ENCODE results near the gene PPOX. TPM values are rescaled to one million over a fixed set of nuclear protein-coding genes. Genes with fewer than 3 reads are reported as not detected.

Gene PPOX
- polyA plus RNA-seq, 3 donors from 2014 or later, result 18.2 to 30.1 (median 21.9) TPM

DNA sequence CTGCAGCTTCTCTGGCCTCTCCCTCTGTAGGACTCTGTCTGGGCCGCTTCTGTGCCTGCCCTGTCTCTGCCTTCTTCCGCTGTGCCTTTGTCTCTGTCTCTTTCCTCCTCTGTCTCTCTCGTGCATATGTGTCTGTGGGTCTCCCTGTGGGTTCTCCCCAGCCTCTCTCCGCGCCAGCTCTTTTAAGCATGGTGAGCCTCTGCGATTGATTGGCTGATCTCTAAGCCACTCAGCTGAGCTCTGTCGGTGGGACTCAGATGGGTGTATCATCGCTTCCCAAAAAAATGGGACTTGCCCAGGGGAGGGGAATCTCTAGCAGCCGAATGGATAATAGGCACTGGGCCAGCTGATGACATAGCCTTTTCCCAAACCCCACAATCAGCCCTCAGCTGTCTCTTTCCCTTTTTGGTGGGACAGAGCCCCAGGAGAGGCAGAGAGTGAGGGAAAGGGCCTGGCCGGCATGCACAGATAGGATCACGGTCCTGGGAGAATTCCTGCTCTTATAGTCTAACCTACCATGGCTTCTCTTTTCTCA lies 32.7 kb downstream of the PPOX start, which contains the start of gene ADAMTS4:
ADAMTS4 (minus strand) TSS at position 158 of the 535 bp plus-strand sequence. CDS start 427 bp downstream, outside the sequence.
- H3K27ac Mint-ChIP-seq, result peak within 1 kb of the TSS in 3 of 6 donors; percentile 20 to 96 (median 41)
- H3K4me1 Mint-ChIP-seq, result peaks cover 63 to 75% of the 10 kb centered on the region in 2 donors
- DNase-seq, result no peak
- H3K27me3 Mint-ChIP-seq (ENCODE audit: low read depth in 3 of 3), result peaks cover 0 to 8% (median 5%) of the 10 kb centered on the region in 3 donors
- H3K36me3 Mint-ChIP-seq, result peaks cover 0 to 4% (median under 1%) of the 10 kb centered on the region in 3 donors
- peak within 1 kb of the TSS in 2 of 5 donors; percentile 5 to 44 for H3K4me3 Mint-ChIP-seq
- H3K9me3 Mint-ChIP-seq, result no peaks in the 10 kb centered on the region

DNA sequence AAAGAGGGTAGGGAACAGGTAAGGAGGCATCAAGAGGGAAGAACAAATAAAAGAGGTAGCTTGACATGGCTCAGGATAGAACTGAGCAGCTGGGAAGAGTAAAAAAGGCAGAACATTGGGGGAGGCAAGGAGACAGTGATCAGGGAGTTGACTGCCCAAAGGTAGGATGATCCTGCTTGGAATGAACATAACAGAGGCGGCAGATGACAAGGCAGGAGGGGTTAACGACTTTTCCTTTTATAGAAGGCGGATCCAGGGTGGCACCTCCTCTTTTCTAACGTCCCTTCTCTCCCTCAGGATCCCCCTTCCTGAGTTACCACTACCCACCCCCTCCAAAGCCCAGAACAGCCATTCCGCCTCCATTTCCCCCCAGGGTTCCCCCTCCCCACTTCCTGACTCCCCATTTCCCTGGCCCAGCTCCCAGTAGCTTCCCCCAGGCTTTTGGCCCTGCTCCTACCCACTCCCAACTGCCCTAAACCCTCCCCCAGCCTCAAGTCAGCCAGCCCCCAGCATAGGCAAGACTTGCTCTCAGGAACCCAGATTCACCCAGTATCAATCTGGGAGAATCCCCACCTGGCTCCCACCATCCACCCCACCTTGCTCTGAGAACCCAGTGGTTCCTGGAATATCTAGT lies 33.4 kb downstream of the PPOX start:
- peak overlapping the region in 4 of 6 donors; percentile 83 to 98 (median 96) for H3K27ac Mint-ChIP-seq
- H3K4me3 Mint-ChIP-seq, result peak overlapping the region in 2 of 5 donors; percentile 5 to 44
- no peaks in the 10 kb centered on the region for H3K9me3 Mint-ChIP-seq
- DNase-seq, result no peak
- H3K36me3 Mint-ChIP-seq, result peaks cover 6 to 10% (median 7%) of the 10 kb centered on the region in 3 donors
- H3K4me1 Mint-ChIP-seq, result peaks cover 63 to 76% of the 10 kb centered on the region in 2 donors
- H3K27me3 Mint-ChIP-seq (ENCODE audit: low read depth in 3 of 3), result peaks cover 0 to 8% (median 5%) of the 10 kb centered on the region in 3 donors

DNA sequence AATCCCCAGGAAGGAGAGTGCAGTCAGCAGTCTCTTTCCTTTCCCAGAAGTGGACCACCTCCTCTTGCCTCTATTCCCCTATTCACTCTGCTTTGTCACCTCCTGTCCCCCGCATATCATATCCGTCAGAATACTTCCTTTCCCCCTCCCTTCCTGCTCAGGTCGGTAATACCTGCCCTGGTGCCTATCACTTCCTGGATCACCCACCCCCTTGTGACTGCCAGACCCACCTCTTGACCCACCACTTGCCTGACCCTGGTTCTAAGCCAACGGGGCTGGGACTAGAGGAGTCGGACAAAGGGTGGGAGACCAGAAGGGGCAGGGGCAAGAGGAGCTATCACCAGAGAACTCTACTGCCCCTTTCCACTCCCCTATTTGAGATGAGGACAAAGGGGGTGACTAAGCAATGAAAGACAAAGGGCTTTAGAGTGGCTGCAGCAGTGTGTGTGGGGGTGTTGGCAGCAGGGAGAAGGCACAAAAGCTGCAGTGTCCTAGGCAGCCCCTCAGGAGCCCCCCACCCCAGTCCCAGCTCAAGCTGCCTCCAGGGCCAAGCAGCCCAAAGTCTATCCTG lies 34.3 kb downstream of the PPOX start:
- H3K4me3 Mint-ChIP-seq, result peak overlapping the region in 4 of 5 donors; percentile 3 to 94 (median 48)
- peaks cover 62 to 75% of the 10 kb centered on the region in 2 donors for H3K4me1 Mint-ChIP-seq
- H3K27ac Mint-ChIP-seq, result peak overlapping the region; percentile 83 to 98 (median 96)
- peaks cover 0 to 8% (median 5%) of the 10 kb centered on the region in 3 donors for H3K27me3 Mint-ChIP-seq (ENCODE audit: low read depth in 3 of 3)
- no peak for DNase-seq
- no peaks in the 10 kb centered on the region for H3K9me3 Mint-ChIP-seq
- peaks cover 6 to 14% (median 7%) of the 10 kb centered on the region in 3 donors for H3K36me3 Mint-ChIP-seq

DNA sequence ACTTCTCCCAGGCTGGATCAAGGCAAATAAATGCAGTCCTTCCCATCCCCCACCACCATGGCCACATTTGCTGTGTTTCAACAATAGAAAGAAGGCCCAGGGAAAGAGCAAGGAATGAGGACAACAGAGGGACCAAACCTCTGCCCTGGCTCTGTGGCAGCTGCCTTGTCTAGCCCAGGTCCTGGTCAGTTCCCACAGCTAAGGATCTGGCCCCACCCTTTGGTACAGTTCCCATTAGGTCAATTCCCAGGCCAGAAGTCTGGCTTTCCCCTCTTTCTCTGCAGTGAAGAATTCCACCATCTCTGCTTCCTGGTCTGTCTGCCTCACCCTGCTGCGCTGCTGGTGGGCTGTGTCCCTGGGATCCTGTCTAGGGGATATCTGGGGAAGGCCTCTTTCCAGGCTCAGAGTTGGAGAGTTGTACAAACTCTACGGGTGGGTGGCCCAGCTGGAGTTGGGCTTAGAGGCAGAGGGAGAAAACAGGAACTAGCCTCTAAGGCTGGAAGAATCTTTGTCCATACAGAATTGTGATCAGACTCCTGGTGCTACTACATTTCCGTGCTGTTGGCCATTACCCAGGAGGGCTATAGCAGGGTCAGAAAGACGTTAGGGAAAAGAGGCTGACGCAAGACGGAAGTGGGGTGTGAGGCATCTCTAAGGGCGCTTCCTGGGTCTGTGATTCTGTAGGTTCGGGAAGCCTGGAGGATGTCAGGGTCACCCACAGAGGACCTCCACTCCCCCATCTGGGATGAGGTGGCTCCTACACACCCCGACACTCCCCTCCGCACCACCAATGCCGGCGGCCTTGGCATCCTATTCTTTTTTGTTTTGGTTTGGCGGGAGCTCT lies 35.0 kb downstream of the PPOX start:
- Mint-ChIP-seq H3K4me1 (peaks cover 62 to 73% of the 10 kb centered on the region in 2 donors), H3K9me3 (no peaks in the 10 kb centered on the region), H3K4me3 (peak overlapping the region; percentile 94 to 96 (median 94)), H3K36me3 (peaks cover 6 to 20% (median 10%) of the 10 kb centered on the region in 3 donors), H3K27ac (peak overlapping the region; percentile 96 to 98 (median 98)), H3K27me3 (ENCODE audit: low read depth in 3 of 3) (peaks cover 0 to 8% (median 5%) of the 10 kb centered on the region in 3 donors)
- DNase-seq, result no peak

DNA sequence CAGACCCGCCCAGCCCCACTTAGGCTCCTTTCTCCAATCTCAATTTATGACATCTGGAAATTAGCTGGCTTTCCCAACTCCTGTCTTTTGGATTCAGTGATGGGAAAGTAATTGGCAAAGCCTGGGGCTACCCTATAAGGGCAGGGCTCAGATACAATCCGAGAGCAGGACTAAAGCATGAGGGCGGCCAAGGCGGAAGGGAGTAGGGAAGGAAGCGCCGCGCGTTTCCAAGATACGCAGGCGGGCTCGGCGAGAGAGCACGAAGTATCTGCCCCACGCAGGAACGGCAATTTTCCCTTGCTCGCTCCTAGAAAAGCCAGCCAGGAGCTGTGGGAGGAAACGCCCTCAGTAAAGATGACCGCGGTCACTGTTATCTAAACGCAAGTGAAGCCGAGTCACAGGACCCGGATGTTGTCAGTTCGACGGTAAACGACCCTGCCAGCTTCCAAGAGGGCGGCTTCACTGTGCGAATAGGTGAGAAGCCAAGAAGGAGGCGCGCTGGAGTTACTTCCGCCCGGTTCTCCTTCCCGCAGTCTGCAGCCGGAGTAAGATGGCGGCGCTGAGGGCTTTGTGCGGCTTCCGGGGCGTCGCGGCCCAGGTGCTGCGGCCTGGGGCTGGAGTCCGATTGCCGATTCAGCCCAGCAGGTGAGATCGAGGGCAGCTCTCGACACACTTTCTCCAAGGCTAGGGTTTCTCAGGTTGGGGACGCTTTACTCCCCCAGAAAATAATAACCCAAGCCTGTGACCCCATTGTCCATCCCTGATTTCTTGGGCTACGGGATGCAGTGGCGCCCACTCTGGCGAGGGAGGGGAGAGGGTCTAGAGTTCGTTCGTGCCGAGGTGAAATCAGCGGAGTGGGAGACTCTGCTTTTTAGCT lies 35.8 kb downstream of the PPOX start, which contains the start of gene NDUFS2:
NDUFS2 (plus strand) TSS at position 532 of the 877 bp plus-strand sequence; CDS start at position 551, 19 bp downstream.
- peaks cover 6 to 27% (median 13%) of the 10 kb centered on the region in 3 donors for H3K36me3 Mint-ChIP-seq
- H3K4me1 Mint-ChIP-seq, result peaks cover 64 to 67% of the 10 kb centered on the region in 2 donors
- DNase-seq, result peak; percentile 93 to 95 (median 94)
- peak within 1 kb of the TSS; percentile 96 to 98 (median 98) for H3K27ac Mint-ChIP-seq
- peaks cover 0 to 8% (median 5%) of the 10 kb centered on the region in 3 donors for H3K27me3 Mint-ChIP-seq (ENCODE audit: low read depth in 3 of 3)
- H3K4me3 Mint-ChIP-seq, result peak within 1 kb of the TSS; percentile 94 to 96 (median 94)
- H3K9me3 Mint-ChIP-seq, result no peaks in the 10 kb centered on the region

DNA sequence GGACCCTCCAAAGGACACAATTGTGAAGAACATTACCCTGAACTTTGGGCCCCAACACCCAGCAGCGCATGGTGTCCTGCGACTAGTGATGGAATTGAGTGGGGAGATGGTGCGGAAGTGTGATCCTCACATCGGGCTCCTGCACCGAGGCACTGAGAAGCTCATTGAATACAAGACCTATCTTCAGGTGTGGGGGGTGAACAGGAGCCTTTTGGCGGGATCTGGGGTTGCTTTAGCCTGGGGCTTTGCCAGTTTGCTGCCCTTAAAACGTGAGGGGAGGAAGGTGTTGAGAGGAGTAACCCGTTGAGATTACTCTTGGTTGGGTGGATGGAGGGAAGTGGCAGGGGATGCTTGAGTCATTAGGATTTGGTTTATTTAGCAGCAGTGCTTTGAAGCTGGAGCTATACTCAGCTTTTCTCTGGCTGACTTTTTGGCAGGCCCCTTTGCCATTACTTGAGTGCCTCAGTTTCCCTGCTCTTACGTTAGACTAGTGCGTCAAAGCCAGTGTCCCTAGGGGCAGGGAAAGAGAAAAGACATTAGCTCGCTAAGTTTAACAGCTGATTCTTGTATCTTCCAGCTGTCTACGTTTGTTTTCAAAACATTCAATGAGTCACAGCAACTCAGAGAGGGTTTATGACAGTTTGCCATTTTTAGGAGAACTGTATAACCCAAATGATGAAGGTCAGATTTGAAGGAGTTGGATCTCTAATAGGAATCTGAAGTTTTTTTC lies 40.4 kb downstream of the PPOX start:
- H3K9me3 Mint-ChIP-seq, result no peaks in the 10 kb centered on the region
- no peak overlapping the region for H3K4me3 Mint-ChIP-seq
- peak overlapping the region in 2 of 6 donors; percentile 34 to 35 for H3K27ac Mint-ChIP-seq

DNA sequence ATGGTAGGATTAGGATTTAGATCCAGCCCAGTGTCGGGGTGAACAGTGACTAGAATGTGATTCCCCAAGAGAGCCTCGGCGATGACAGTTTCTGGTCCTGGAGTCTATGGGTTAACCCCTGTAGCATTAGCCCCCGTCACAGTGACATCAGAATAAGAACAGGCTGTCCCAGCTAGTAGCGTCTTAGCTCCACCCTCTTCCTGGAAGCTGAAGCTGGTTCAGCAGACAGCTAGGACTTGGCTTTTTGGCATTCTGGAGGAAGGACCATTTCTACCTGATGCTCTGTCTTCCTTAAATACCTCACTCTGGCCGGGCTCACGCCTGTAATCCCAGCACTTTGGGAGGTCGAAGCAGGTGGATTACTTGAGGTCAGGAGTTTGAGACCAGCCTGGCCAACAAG lies 40.9 kb downstream of the PPOX start:
- H3K9me3 Mint-ChIP-seq, result no peaks in the 10 kb centered on the region

More for the DNA sequence above, 40.4 kb downstream of the PPOX start:
- peaks cover 0 to 6% (median 0%) of the 10 kb centered on the region in 3 donors for H3K27me3 Mint-ChIP-seq (ENCODE audit: low read depth in 3 of 3)
- H3K36me3 Mint-ChIP-seq, result peaks cover 13 to 45% (median 24%) of the 10 kb centered on the region in 3 donors
- no peak for DNase-seq
- peaks cover 54 to 67% of the 10 kb centered on the region in 2 donors for H3K4me1 Mint-ChIP-seq

DNA sequence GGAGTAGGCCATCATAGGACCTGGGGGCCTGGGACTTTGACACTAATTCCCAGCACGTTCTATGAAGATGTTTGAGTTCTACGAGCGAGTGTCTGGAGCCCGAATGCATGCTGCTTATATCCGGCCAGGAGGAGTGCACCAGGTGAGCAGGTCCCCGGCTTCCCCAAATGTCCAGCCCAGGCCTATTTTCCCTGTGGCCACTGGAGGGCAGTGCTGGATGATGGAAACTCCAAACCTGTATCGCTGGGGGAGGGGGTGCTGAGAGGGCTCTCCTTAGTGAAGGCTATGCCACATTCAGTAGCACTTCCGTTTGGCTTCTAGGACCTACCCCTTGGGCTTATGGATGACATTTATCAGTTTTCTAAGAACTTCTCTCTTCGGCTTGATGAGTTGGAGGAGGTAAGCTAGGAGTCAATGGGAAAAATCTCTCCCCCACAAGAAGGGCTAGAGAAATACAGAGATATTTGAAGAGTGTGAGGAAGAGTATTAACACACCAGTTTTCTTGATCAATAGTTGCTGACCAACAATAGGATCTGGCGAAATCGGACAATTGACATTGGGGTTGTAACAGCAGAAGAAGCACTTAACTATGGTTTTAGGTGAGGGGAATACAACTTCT lies 43.7 kb downstream of the PPOX start:
- no peaks in the 10 kb centered on the region for H3K9me3 Mint-ChIP-seq
- H3K36me3 Mint-ChIP-seq, result peaks cover 23 to 66% (median 37%) of the 10 kb centered on the region in 3 donors
- peaks cover 0 to 2% (median under 1%) of the 10 kb centered on the region in 3 donors for H3K27me3 Mint-ChIP-seq (ENCODE audit: low read depth in 3 of 3)
- peak overlapping the region; percentile 56 to 95 (median 78) for H3K27ac Mint-ChIP-seq
- peak; percentile 79 to 80 (median 80) for DNase-seq
- peak overlapping the region in 1 of 5 donors; percentile 10 for H3K4me3 Mint-ChIP-seq
- peaks cover 40 to 55% of the 10 kb centered on the region in 2 donors for H3K4me1 Mint-ChIP-seq

More for the DNA sequence above, 40.9 kb downstream of the PPOX start:
- H3K4me1 Mint-ChIP-seq, result peaks cover 49 to 61% of the 10 kb centered on the region in 2 donors
- DNase-seq, result no peak
- peaks cover 0 to 3% (median 0%) of the 10 kb centered on the region in 3 donors for H3K27me3 Mint-ChIP-seq (ENCODE audit: low read depth in 3 of 3)
- no peak overlapping the region for H3K27ac Mint-ChIP-seq
- no peak overlapping the region for H3K4me3 Mint-ChIP-seq
- H3K36me3 Mint-ChIP-seq, result peaks cover 13 to 51% (median 29%) of the 10 kb centered on the region in 3 donors

DNA sequence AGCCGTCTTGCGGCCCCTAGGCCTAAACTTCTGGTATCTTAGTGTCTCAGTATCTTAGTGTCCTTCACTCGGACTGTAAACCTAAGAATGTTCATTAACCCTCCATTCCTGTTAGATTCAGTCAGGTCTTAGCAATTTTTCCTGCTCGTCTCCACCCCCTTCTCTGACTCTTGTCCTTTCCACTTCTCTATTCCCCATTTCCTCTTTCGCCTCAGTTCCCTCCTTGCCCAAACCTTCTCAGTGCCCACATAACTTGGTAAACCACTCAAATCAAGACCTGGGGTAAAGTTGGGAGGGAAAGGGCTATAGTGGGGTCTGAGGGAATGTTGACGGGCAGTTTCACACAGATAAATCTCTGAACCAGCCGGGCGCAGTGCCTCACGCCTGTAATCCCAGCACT lies 48.1 kb downstream of the PPOX start:
- no peak for DNase-seq
- Mint-ChIP-seq H3K27me3 (ENCODE audit: low read depth in 3 of 3) (peaks cover 0 to 14% (median 13%) of the 10 kb centered on the region in 3 donors), H3K9me3 (no peaks in the 10 kb centered on the region), H3K4me3 (peak overlapping the region; percentile 92 to 98 (median 97)), H3K4me1 (peaks cover 63 to 71% of the 10 kb centered on the region in 2 donors), H3K36me3 (peaks cover 30 to 62% (median 30%) of the 10 kb centered on the region in 3 donors), H3K27ac (peak overlapping the region; percentile 96 to 100 (median 98))

DNA sequence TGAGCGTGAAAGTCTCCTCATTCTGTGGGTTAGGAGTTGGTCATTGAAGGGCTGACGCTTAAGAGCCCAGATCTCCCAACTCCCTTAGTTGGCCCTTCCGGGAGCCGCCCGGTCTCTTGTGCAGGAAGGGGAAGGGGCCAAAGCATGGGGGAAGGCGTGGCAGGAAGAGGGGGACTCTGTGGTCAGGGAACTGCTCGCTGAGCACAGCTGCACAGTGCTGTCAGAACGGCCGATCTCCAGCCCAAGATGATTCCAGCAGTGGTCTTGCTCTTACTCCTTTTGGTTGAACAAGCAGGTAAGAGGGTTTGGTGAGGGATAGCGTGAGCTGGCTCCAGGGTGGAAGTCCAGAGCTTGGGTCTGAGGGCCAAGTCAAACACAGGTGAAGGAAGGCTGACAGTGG lies 48.9 kb downstream of the PPOX start, which contains the start of gene FCER1G:
FCER1G (plus strand) TSS at position 220 of the 400 bp plus-strand sequence; CDS start at position 247, 27 bp downstream.
- Mint-ChIP-seq H3K9me3 (no peaks in the 10 kb centered on the region), H3K36me3 (peaks cover 26 to 62% (median 32%) of the 10 kb centered on the region in 3 donors), H3K4me3 (peak within 1 kb of the TSS; percentile 92 to 98 (median 97)), H3K4me1 (peaks cover 63 to 71% of the 10 kb centered on the region in 2 donors), H3K27me3 (ENCODE audit: low read depth in 3 of 3) (peaks cover 0 to 14% (median 11%) of the 10 kb centered on the region in 3 donors), H3K27ac (peak within 1 kb of the TSS; percentile 96 to 100 (median 98))
- DNase-seq, result peak; percentile 45 to 50 (median 45)
